WTC11 (cell line): ENCODE results near the gene SNX5. TPM values are rescaled to one million over a fixed set of nuclear protein-coding genes. Genes with fewer than 3 reads are reported as not detected.

Experiments
- ATAC-seq: fragments of 200-7000 bp; cut with Tn5 transposase; 2 replicates; pipeline ENCODE4 v1.10.0; 2021; ENCODE audit warnings: mild to moderate bottlenecking, moderate library complexity
- CTCF ChIA-PET: fragments of 300-600 bp; sonication (Branson Sonifier 250); formaldehyde crosslinking; loops from one replicate; lab custom pipeline; 2021; ENCODE audit warnings: antibody characterized with exemption; lab: Charles Lee
- POLR2A ChIA-PET: fragments of 350-600 bp; sonication (Branson Sonifier 250); formaldehyde crosslinking; loops from one replicate; lab custom pipeline; 2021; ENCODE audit warnings: antibody characterized with exemption; lab: Charles Lee
- DNase-seq: peaks from one replicate; pipeline ENCODE4 v3.0.0; 2021; ENCODE audit warnings: low spot score
- H3K27ac Mint-ChIP-seq: 2 replicates; pipeline ENCODE4 v1.8.0; 2021; ENCODE audit warnings: mixed read lengths
- H3K27me3 Mint-ChIP-seq: 2 replicates; pipeline ENCODE4 v1.8.0; 2021; ENCODE audit warnings: low read depth, mild to moderate bottlenecking, moderate library complexity, mixed read lengths
- H3K36me3 Mint-ChIP-seq: 2 replicates; pipeline ENCODE4 v1.8.0; 2021; ENCODE audit warnings: mixed read lengths
- H3K4me1 Mint-ChIP-seq: 2 replicates; pipeline ENCODE4 v1.8.0; 2022; ENCODE audit warnings: mixed read lengths
- H3K4me3 Mint-ChIP-seq: 2 replicates; pipeline ENCODE4 v1.8.0; 2021; ENCODE audit warnings: mild to moderate bottlenecking, moderate library complexity, mixed read lengths
- H3K9me3 Mint-ChIP-seq: 2 replicates; pipeline ENCODE4 v1.8.0; 2021; ENCODE audit warnings: mixed read lengths
- ELF4 ChIP-seq: sonication (generic); formaldehyde crosslinking; IDR thresholded peaks from 2 replicates; pipeline ENCODE4 v1.8.1; 2022; ENCODE audit warnings: low read depth, mild to moderate bottlenecking, moderate library complexity, missing genetic modification reagents
- ESRRA ChIP-seq: sonication (generic); formaldehyde crosslinking; IDR thresholded peaks from 2 replicates; pipeline ENCODE4 v1.8.1; 2022; ENCODE audit warnings: mild to moderate bottlenecking, missing genetic modification reagents, borderline replicate concordance
- ETV6 ChIP-seq: sonication (generic); formaldehyde crosslinking; IDR thresholded peaks from 2 replicates; pipeline ENCODE4 v1.8.1; 2022; ENCODE audit warnings: mild to moderate bottlenecking, missing genetic modification reagents
- FOXJ3 ChIP-seq: sonication (generic); formaldehyde crosslinking; IDR thresholded peaks from 2 replicates; pipeline ENCODE4 v1.9.0; 2021; ENCODE audit warnings: missing genetic modification reagents, mild to moderate bottlenecking, borderline replicate concordance
- FOXK1 ChIP-seq: sonication (generic); formaldehyde crosslinking; IDR thresholded peaks from 2 replicates; pipeline ENCODE4 v1.8.0; 2022; ENCODE audit warnings: mild to moderate bottlenecking, moderate library complexity, missing genetic modification reagents
- GABPB1 ChIP-seq: sonication (generic); formaldehyde crosslinking; IDR thresholded peaks from 2 replicates; pipeline ENCODE4 v1.8.1; 2023; ENCODE audit warnings: mild to moderate bottlenecking, missing genetic modification reagents
- JAZF1 ChIP-seq: fragments of 250-450 bp; sonication (Bioruptor Pico); IDR thresholded peaks from 2 replicates; pipeline ENCODE4 v1.9.0; 2021; ENCODE audit warnings: moderate library complexity, mild to moderate bottlenecking, inconsistent platforms
- JUN ChIP-seq: sonication (generic); formaldehyde crosslinking; IDR thresholded peaks from 2 replicates; pipeline ENCODE4 v1.8.0; 2023; ENCODE audit warnings: mild to moderate bottlenecking, missing genetic modification reagents
- NFATC4 ChIP-seq: fragments of 250-450 bp; sonication (Bioruptor Pico); IDR thresholded peaks from 2 replicates; pipeline ENCODE4 v1.9.0; 2021; ENCODE audit warnings: mild to moderate bottlenecking
- NR1H2 ChIP-seq: sonication (generic); formaldehyde crosslinking; IDR thresholded peaks from 2 replicates; pipeline ENCODE4 v1.9.0; 2021; ENCODE audit warnings: mild to moderate bottlenecking, moderate library complexity, missing genetic modification reagents
- OVOL2 ChIP-seq: fragments of 250-450 bp; sonication (Bioruptor Pico); IDR thresholded peaks from 2 replicates; pipeline ENCODE4 v1.9.0; 2021; ENCODE audit warnings: mild to moderate bottlenecking, borderline replicate concordance
- TEAD1 ChIP-seq: sonication (generic); formaldehyde crosslinking; IDR thresholded peaks from 2 replicates; pipeline ENCODE4 v1.8.0; 2022; ENCODE audit warnings: mild to moderate bottlenecking, missing genetic modification reagents
- ZNF219 ChIP-seq: sonication (generic); formaldehyde crosslinking; IDR thresholded peaks from 2 replicates; pipeline ENCODE4 v1.8.0; 2023; ENCODE audit warnings: missing genetic modification reagents, mild to moderate bottlenecking, borderline replicate concordance
- ZNF396 ChIP-seq: fragments of 250-450 bp; sonication (Bioruptor Pico); IDR thresholded peaks from 2 replicates; pipeline ENCODE4 v1.8.0; 2021; ENCODE audit warnings: mild to moderate bottlenecking, moderate library complexity, borderline replicate concordance
- ZNF416 ChIP-seq: fragments of 250-450 bp; sonication (Bioruptor Pico); IDR thresholded peaks from 2 replicates; pipeline ENCODE4 v1.9.0; 2021; ENCODE audit warnings: mild to moderate bottlenecking, inconsistent platforms
- ZNF423 ChIP-seq: fragments of 250-450 bp; sonication (Bioruptor Pico); IDR thresholded peaks from 2 replicates; pipeline ENCODE4 v2.1.2; 2022; ENCODE audit warnings: mild to moderate bottlenecking, moderate library complexity
- total RNA-seq: library from RNA; stranded (reverse); gene quantifications from 3 replicates; pipeline ENCODE4 v1.2.3, GENCODE V29; 2021
- TF ChIP-seq, protein P1 (sequence below): sonication (generic); formaldehyde crosslinking; IDR thresholded peaks from 2 replicates; pipeline ENCODE4 v1.8.1; 2023; ENCODE audit warnings: mild to moderate bottlenecking, missing genetic modification reagents
- TF ChIP-seq, protein P2 (sequence below): fragments of 250-450 bp; sonication (Bioruptor Pico); IDR thresholded peaks from 2 replicates; pipeline ENCODE4 v2.1.2; 2022; ENCODE audit warnings: mild to moderate bottlenecking, moderate library complexity
- TF ChIP-seq, protein P3 (sequence below): fragments of 250-450 bp; sonication (Bioruptor Pico); IDR thresholded peaks from 2 replicates; pipeline ENCODE4 v1.9.0; 2021; ENCODE audit warnings: mild to moderate bottlenecking

The SNX5 gene
- total RNA-seq, 1 experiment from 2014 or later: 192 TPM

GRCh38 chr20:17992847-17993513 lies 24.4 kb upstream of the SNX5 start (continued):
- TF ChIP-seq OVOL2: no peak
- TF ChIP-seq ESRRA (CRISPR knock-in tag): no peak
- no peak for TF ChIP-seq ZNF396 (CRISPR knock-in tag)
- TF ChIP-seq, protein P1, sequence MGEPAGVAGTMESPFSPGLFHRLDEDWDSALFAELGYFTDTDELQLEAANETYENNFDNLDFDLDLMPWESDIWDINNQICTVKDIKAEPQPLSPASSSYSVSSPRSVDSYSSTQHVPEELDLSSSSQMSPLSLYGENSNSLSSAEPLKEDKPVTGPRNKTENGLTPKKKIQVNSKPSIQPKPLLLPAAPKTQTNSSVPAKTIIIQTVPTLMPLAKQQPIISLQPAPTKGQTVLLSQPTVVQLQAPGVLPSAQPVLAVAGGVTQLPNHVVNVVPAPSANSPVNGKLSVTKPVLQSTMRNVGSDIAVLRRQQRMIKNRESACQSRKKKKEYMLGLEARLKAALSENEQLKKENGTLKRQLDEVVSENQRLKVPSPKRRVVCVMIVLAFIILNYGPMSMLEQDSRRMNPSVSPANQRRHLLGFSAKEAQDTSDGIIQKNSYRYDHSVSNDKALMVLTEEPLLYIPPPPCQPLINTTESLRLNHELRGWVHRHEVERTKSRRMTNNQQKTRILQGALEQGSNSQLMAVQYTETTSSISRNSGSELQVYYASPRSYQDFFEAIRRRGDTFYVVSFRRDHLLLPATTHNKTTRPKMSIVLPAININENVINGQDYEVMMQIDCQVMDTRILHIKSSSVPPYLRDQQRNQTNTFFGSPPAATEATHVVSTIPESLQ (CRISPR knock-in tag): no peak
- TF ChIP-seq ZNF219: no peak

DNA sequence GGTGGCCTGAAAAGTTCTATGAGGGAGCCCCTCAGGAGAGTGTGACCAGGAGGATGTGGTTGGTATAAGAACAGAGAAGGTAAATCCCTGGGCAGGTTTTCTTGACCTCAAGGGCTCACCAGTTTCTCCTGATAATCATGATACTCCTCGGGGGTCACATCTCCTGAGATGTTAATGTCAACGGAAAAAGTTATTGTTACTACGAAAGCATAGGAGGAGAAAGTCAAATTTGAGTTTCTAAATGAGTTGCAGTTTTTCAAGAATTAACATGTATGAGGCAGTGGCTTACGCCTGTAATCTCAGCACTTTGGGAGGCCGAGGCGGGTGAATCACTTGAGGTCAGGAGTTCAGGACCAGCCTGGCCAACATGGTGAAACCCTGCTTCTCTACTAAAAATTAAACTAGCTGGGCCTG lies 23.6 kb upstream of the SNX5 start:
- no peak overlapping the region for H3K4me3 Mint-ChIP-seq
- TF ChIP-seq JAZF1 (CRISPR knock-in tag): no peak
- no peak for TF ChIP-seq NFATC4
- no peak for TF ChIP-seq ETV6 (CRISPR knock-in tag)
- TF ChIP-seq, protein P2, sequence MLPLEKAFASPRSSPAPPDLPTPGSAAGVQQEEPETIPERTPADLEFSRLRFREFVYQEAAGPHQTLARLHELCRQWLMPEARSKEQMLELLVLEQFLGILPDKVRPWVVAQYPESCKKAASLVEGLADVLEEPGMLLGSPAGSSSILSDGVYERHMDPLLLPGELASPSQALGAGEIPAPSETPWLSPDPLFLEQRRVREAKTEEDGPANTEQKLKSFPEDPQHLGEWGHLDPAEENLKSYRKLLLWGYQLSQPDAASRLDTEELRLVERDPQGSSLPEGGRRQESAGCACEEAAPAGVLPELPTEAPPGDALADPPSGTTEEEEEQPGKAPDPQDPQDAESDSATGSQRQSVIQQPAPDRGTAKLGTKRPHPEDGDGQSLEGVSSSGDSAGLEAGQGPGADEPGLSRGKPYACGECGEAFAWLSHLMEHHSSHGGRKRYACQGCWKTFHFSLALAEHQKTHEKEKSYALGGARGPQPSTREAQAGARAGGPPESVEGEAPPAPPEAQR (CRISPR knock-in tag): no peak
- TF ChIP-seq GABPB1 (CRISPR knock-in tag): no peak
- no peak for TF ChIP-seq NR1H2 (CRISPR knock-in tag)
- H3K4me1 Mint-ChIP-seq: peaks cover 13% of the 10 kb centered on the region
- peak overlapping the region; percentile 3 for H3K27ac Mint-ChIP-seq
- DNase-seq (no peak), ATAC-seq (no peak)
- POLR2A ChIA-PET: interaction anchor here (0.6 to 0.7 kb wide), 2 partner anchors 33 to 59 kb away, joined by 3 to 5 read pairs; no protein-coding TSS in a partner anchor
- H3K36me3 Mint-ChIP-seq: peaks cover 25% of the 10 kb centered on the region
- no peaks in the 10 kb centered on the region for H3K27me3 Mint-ChIP-seq
- CTCF ChIA-PET: interaction anchor here (0.7 kb wide), 1 partner anchor 53 kb away, joined by 3 read pairs; no protein-coding TSS in a partner anchor
- no peaks in the 10 kb centered on the region for H3K9me3 Mint-ChIP-seq

DNA sequence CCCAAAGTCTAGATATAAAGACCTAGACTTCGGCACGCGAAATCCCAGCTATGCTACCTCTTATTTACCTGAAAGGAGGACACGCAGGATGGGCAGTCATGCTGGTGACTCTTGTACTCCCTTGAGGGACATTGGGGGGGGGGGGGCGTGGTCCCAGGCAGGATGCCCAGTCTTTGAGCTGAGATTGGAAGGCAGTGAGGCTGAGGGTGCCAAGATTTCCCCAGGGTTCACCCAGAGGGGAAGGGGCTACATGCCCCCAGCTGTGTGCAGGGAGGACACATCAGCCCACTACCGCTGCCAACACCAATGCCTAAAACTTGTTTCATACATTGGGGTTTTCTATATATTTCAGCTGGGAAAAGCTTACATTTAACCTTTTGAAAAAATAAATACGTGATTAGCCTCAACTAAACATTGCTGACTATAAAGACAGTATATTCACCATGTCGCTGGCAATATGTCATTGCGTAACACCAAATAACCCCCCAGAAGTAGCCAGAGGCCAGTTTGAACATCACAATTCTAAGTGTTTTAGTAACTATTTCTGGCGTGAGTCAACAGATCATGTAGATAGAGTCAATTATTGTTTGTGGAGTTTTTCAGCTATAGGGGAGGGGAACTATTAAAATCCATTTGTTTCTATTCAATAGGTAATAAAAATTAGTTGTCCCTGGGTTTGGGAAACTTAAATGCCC lies 21.8 kb upstream of the SNX5 start:
- POLR2A ChIA-PET: no interaction called here
- Mint-ChIP-seq H3K9me3 (no peaks in the 10 kb centered on the region), H3K4me3 (no peak overlapping the region), H3K4me1 (0 out of 2 replicates have a peak, but pooled peaks cover 4% of the 10 kb centered on the region), H3K27ac (no peak overlapping the region), H3K36me3 (peaks cover 33% of the 10 kb centered on the region), H3K27me3 (no peaks in the 10 kb centered on the region)
- CTCF ChIA-PET: no interaction called here
- DNase-seq (no peak), ATAC-seq (no peak)
- TF ChIP-seq JUN (CRISPR knock-in tag) (no peak), FOXJ3 (no peak), ZNF396 (CRISPR knock-in tag) (no peak), ZNF423 (no peak), ELF4 (CRISPR knock-in tag) (no peak), ZNF416 (CRISPR knock-in tag) (no peak), ZNF219 (no peak), FOXK1 (CRISPR knock-in tag) (no peak), TEAD1 (CRISPR knock-in tag) (no peak), NFATC4 (no peak), NR1H2 (CRISPR knock-in tag) (no peak)
- TF ChIP-seq, protein P3, sequence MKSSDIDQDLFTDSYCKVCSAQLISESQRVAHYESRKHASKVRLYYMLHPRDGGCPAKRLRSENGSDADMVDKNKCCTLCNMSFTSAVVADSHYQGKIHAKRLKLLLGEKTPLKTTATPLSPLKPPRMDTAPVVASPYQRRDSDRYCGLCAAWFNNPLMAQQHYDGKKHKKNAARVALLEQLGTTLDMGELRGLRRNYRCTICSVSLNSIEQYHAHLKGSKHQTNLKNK (CRISPR knock-in tag): no peak
